H1 (cell line): ENCODE data around the gene CES3. TPM values are rescaled to one million over a fixed set of nuclear protein-coding genes. Genes with fewer than 3 reads are reported as not detected.

ENCODE experiments used
- CTCF ChIA-PET: fragments of 300-600 bp; sonication (Branson Sonifier 250); formaldehyde crosslinking; loops from one replicate; lab custom pipeline; 2021; ENCODE audit not compliant: partially characterized antibody; lab: Charles Lee
- POLR2A ChIA-PET: fragments of 300-600 bp; sonication (Branson Sonifier 250); formaldehyde crosslinking; loops from one replicate; lab custom pipeline; 2021; ENCODE audit warnings: inconsistent platforms; ENCODE audit not compliant: partially characterized antibody; lab: Charles Lee
- DNase-seq, 2 experiments: peaks; one replicate each; pipeline versions ENCODE4 v3.0.0 to v3.0.0-alpha.2; 2010 to 2022; ENCODE audit warnings: low spot score in 2 of 2, low read depth in 1 of 2, mixed read lengths in 1 of 2
- FAIRE-seq: peaks from 2 replicates; lab custom pipeline; 2011; peaks lifted over from hg19 to GRCh38; lab: Jason Lieb, UNC
- H2AFZ ChIP-seq: 2 replicates; pipeline ENCODE4 v1.8.1; 2012; ENCODE audit warnings: low read length, inconsistent platforms
- H2AK5ac ChIP-seq: 2 replicates; pipeline ENCODE4 v1.6.1; 2013; ENCODE audit warnings: low read depth, low read length
- H2BK120ac ChIP-seq: replicated peaks from 2 replicates; pipeline ENCODE3; 2013; ENCODE audit warnings: low read depth, low read length, inconsistent platforms
- H2BK12ac ChIP-seq: 2 replicates; pipeline ENCODE4 v1.6.1; 2013; ENCODE audit warnings: low read depth, low read length
- H2BK15ac ChIP-seq: 2 replicates; pipeline ENCODE4 v1.6.1; 2013; ENCODE audit warnings: low read length
- H2BK20ac ChIP-seq: 2 replicates; pipeline ENCODE4 v1.6.1; 2013; ENCODE audit warnings: low read length
- H2BK5ac ChIP-seq: 2 replicates; pipeline ENCODE4 v1.6.1; 2013; ENCODE audit warnings: low read depth, low read length
- H3K14ac ChIP-seq: 2 replicates; pipeline ENCODE4 v1.6.1; 2013; ENCODE audit warnings: inconsistent platforms; ENCODE audit not compliant: insufficient read length
- H3K18ac ChIP-seq: 2 replicates; pipeline ENCODE4 v1.6.1; 2013; ENCODE audit warnings: low read length; ENCODE audit errors: extremely low read depth
- H3K23ac ChIP-seq: 2 replicates; pipeline ENCODE4 v1.6.1; 2013; ENCODE audit warnings: inconsistent platforms; ENCODE audit not compliant: insufficient read length
- H3K23me2 ChIP-seq: 2 replicates; pipeline ENCODE4 v1.6.1; 2013; ENCODE audit warnings: low read depth, low read length
- H3K27ac ChIP-seq: 2 replicates; pipeline ENCODE4 v1.6.1; 2011; ENCODE audit warnings: low read depth, low read length, inconsistent platforms
- H3K27me3 ChIP-seq, 4 experiments: replicated peaks in 1 of 4; 1 replicate in 1 of 4; 2 replicates in 3 of 4; pipeline versions ENCODE4 v1.6.1 to v1.8.1; 2011 to 2013; ENCODE audit warnings: low read length in 3 of 4, mild to moderate bottlenecking in 3 of 4, inconsistent platforms in 2 of 4, mixed read lengths in 2 of 4, moderate library complexity in 1 of 4; ENCODE audit not compliant: control insufficient read depth in 3 of 4, insufficient read depth in 3 of 4; ENCODE audit errors: extremely low read depth in 1 of 4
- H3K36me3 ChIP-seq, 4 experiments: 2 replicates each; pipeline versions ENCODE4 v1.6.1 to v1.8.1; 2011 to 2013; ENCODE audit warnings: mild to moderate bottlenecking in 4 of 4, low read length in 3 of 4, moderate library complexity in 2 of 4, control low read depth in 1 of 4, inconsistent platforms in 1 of 4; ENCODE audit not compliant: insufficient read depth in 4 of 4, control insufficient read depth in 2 of 4
- H3K4ac ChIP-seq: replicated peaks from 2 replicates; pipeline ENCODE3; 2013; ENCODE audit warnings: low read length, low read depth, mixed read lengths, inconsistent platforms; ENCODE audit not compliant: insufficient read length
- H3K4me1 ChIP-seq, 4 experiments: replicated peaks in 1 of 4; 1 replicate in 1 of 4; 2 replicates in 3 of 4; pipeline versions ENCODE4 v1.6.1 to v1.8.1; 2011 to 2013; ENCODE audit warnings: low read length in 3 of 4, inconsistent platforms in 2 of 4, mixed read lengths in 1 of 4; ENCODE audit not compliant: insufficient read depth in 4 of 4, control insufficient read depth in 3 of 4
- H3K4me2 ChIP-seq, 2 experiments: 2 replicates each; pipeline versions ENCODE4 v1.6.1 to v1.8.1; 2011 to 2013; ENCODE audit warnings: low read depth in 2 of 2, low read length in 2 of 2, control low read depth in 1 of 2, inconsistent platforms in 1 of 2, mild to moderate bottlenecking in 1 of 2; ENCODE audit not compliant: insufficient read depth in 1 of 2
- H3K4me3 ChIP-seq, 4 experiments: fragments of 200-600, 300-600 bp in 1 of 4; sonication (generic), shearing (Covaris generic), sonication (Bioruptor Twin) in 1 of 4; 2 replicates each; pipeline versions ENCODE4 v1.5.1 to v1.8.1; 2011 to 2016; ENCODE audit warnings: low read length in 4 of 4, low read depth in 3 of 4, control low read depth in 2 of 4, inconsistent platforms in 2 of 4, mild to moderate bottlenecking in 2 of 4, mixed read lengths in 1 of 4, moderate library complexity in 1 of 4; ENCODE audit not compliant: insufficient read depth in 2 of 4; ENCODE audit errors: extremely low read depth in 1 of 4
- H3K56ac ChIP-seq: replicated peaks from 2 replicates; pipeline ENCODE3; 2013; ENCODE audit warnings: low read depth, mild to moderate bottlenecking, mixed read lengths, low read length, inconsistent platforms; ENCODE audit not compliant: insufficient read length
- H3K79me1 ChIP-seq: 2 replicates; pipeline ENCODE4 v1.6.1; 2013; ENCODE audit warnings: low read depth, low read length, control low read depth
- H3K79me2 ChIP-seq, 2 experiments: 2 replicates each; pipeline versions ENCODE4 v1.6.1 to v1.8.1; 2012 to 2013; ENCODE audit warnings: low read length in 2 of 2, mild to moderate bottlenecking in 2 of 2, inconsistent platforms in 1 of 2; ENCODE audit not compliant: insufficient read depth in 2 of 2, control insufficient read depth in 1 of 2
- H3K9ac ChIP-seq, 4 experiments: replicated peaks in 1 of 4; 1 replicate in 1 of 4; 2 replicates in 3 of 4; pipeline versions ENCODE4 v1.6.1 to v1.8.1; 2011 to 2013; ENCODE audit warnings: low read depth in 3 of 4, low read length in 3 of 4, control low read depth in 2 of 4, mild to moderate bottlenecking in 2 of 4, moderate library complexity in 2 of 4, inconsistent platforms in 1 of 4; ENCODE audit errors: extremely low read depth in 1 of 4
- H3K9me3 ChIP-seq, 2 experiments: 2 replicates each; pipeline versions ENCODE4 v1.6.1 to v1.8.1; 2012 to 2013; ENCODE audit warnings: mild to moderate bottlenecking in 2 of 2, moderate library complexity in 2 of 2, control low read depth in 1 of 2, inconsistent platforms in 1 of 2, low read depth in 1 of 2, low read length in 1 of 2, mixed read lengths in 1 of 2; ENCODE audit not compliant: insufficient read depth in 2 of 2
- H4K20me1 ChIP-seq, 2 experiments: replicated peaks in 1 of 2; 2 replicates each; pipeline versions ENCODE3 to v1.8.1; 2011 to 2013; ENCODE audit warnings: inconsistent platforms in 2 of 2, low read length in 2 of 2, mild to moderate bottlenecking in 1 of 2; ENCODE audit not compliant: insufficient read depth in 2 of 2, control insufficient read depth in 1 of 2
- H4K5ac ChIP-seq: 2 replicates; pipeline ENCODE4 v1.6.1; 2013; ENCODE audit warnings: low read length, low read depth, mixed read lengths, inconsistent platforms; ENCODE audit not compliant: insufficient read length
- H4K8ac ChIP-seq: 2 replicates; pipeline ENCODE4 v1.8.0; 2013; ENCODE audit warnings: mild to moderate bottlenecking, moderate library complexity, low read length, inconsistent platforms; ENCODE audit not compliant: insufficient read depth; ENCODE audit errors: extremely low read depth
- H4K91ac ChIP-seq: replicated peaks from 2 replicates; pipeline ENCODE3; 2013; ENCODE audit warnings: low read length, mixed read lengths, inconsistent platforms; ENCODE audit not compliant: insufficient read length
- BRCA1 ChIP-seq: IDR thresholded peaks from 2 replicates; pipeline ENCODE4 v1.6.1; 2012; ENCODE audit warnings: low read depth, low read length, improper control_type of control experiment
- CTCF ChIP-seq, 3 experiments: IDR thresholded peaks; 1 replicate in 2 of 3; 2 replicates in 1 of 3; pipeline versions ENCODE4 v1.5.1 to v1.6.1; 2011; ENCODE audit warnings: low read length in 3 of 3, mild to moderate bottlenecking in 3 of 3, inconsistent platforms in 2 of 3, low read depth in 1 of 3, moderate library complexity in 1 of 3; ENCODE audit not compliant: insufficient read depth in 1 of 3; ENCODE audit errors: control extremely low read depth in 1 of 3
- FOSL1 ChIP-seq: IDR thresholded peaks from 2 replicates; pipeline ENCODE4 v1.6.1; 2011; ENCODE audit warnings: mild to moderate bottlenecking, low read depth, low read length, moderate library complexity; ENCODE audit not compliant: insufficient read depth
- HDAC2 ChIP-seq, 2 experiments: fragments of 300-600 bp in 1 of 2; sonication (generic) in 1 of 2; IDR thresholded peaks; 2 replicates each; pipeline ENCODE4 v1.6.1; 2011 to 2012; ENCODE audit warnings: low read depth in 2 of 2, low read length in 2 of 2, mild to moderate bottlenecking in 2 of 2, moderate library complexity in 2 of 2, borderline replicate concordance in 1 of 2, inconsistent platforms in 1 of 2
- RAD21 ChIP-seq, 2 experiments: IDR thresholded peaks in 1 of 2; conservative IDR thresholded peaks in 1 of 2; 2 replicates each; pipeline ENCODE4 v1.6.1; 2011; ENCODE audit warnings: low read depth in 2 of 2, low read length in 2 of 2, improper control_type of control experiment in 1 of 2, inconsistent platforms in 1 of 2, mild to moderate bottlenecking in 1 of 2, moderate library complexity in 1 of 2
- RXRA ChIP-seq: IDR thresholded peaks from 2 replicates; pipeline ENCODE4 v1.6.1; 2011; ENCODE audit warnings: low read depth, mild to moderate bottlenecking, low read length, moderate library complexity; ENCODE audit not compliant: insufficient read depth
- TAF7 ChIP-seq: optimal IDR thresholded peaks from 2 replicates; pipeline ENCODE3; 2011; ENCODE audit warnings: low read depth, mild to moderate bottlenecking, inconsistent platforms, low read length, moderate library complexity, borderline replicate concordance
- WGBS, 2 experiments: shearing (Covaris generic) in 1 of 2; methylation state at CpG; one replicate each; pipeline versions ENCODE4 v1.1.6 to v1.1.7; 2013 to 2015; ENCODE audit warnings: low lambda C conversion rate in 2 of 2, mixed read lengths in 2 of 2, inconsistent platforms in 1 of 2, low coverage in 1 of 2, missing lambda C conversion rate in 1 of 2; ENCODE audit not compliant: insufficient replicate concordance in 2 of 2, insufficient coverage in 1 of 2, insufficient read length in 1 of 2; ENCODE audit errors: extremely low coverage in 1 of 2, missing lambda C conversion rate in 1 of 2; 5-methylcytosine and 5-hydroxymethylcytosine counted together
- polyA plus RNA-seq, 7 experiments: library from polyadenylated mRNA; depleted of rRNA in 3 of 7; stranded (reverse) in 5 of 7; unstranded in 2 of 7; fragments of >200 nt in 5 of 7; fragments of 200-250 nt in 2 of 7; gene quantifications; 1 replicate in 5 of 7; 2 replicates in 1 of 7; 4 replicates in 1 of 7; pipeline versions ENCODE4 v1.2.1 to v1.2.3, GENCODE V29; 2011 to 2013; ENCODE audit warnings: missing spikeins in 2 of 7, mixed read lengths in 2 of 7
- total RNA-seq: library from RNA; stranded (reverse); fragmentation: NEBNext Ultra II Directional; extraction: Animal tissue kit (Norgen Biotek cat#: 25700); gene quantifications from 2 replicates; pipeline ENCODE4 v1.2.1, GENCODE V29; 2021
- TF ChIP-seq, protein P1 (sequence below): IDR thresholded peaks from 2 replicates; pipeline ENCODE4 v1.6.1; 2012; ENCODE audit warnings: inconsistent platforms

Gene CES3
- total and polyA plus RNA-seq, 2 of the 8 experiments (the other 6 are each of a cell fraction or from before 2014, with no cell fraction given), result 1.6 to 2.2 TPM

GRCh38 chr16:66950971-66951790 lies 9.9 kb upstream of the CES3 start:
- TF ChIP-seq RXRA (no peak), FOSL1 (no peak), BRCA1 (no peak), TAF7 (no peak), HDAC2 (IDR thresholded peaks at IDR 0.05; ENCODE audit: borderline replicate concordance in 1 of 2, low read depth in 2 of 2, low read length in 2 of 2) (no peak), CTCF (IDR thresholded peaks at IDR 0.05; ENCODE audit: control extremely low read depth in 1 of 3, insufficient read depth in 1 of 3, low read depth in 1 of 3, low read length in 3 of 3) (no peak), RAD21 (IDR thresholded peaks at IDR 0.05 in 1 of 2, conservative IDR thresholded peaks at IDR 0.05 in 1 of 2; ENCODE audit: low read depth in 2 of 2, low read length in 2 of 2) (no peak)
- TF ChIP-seq, protein P1, sequence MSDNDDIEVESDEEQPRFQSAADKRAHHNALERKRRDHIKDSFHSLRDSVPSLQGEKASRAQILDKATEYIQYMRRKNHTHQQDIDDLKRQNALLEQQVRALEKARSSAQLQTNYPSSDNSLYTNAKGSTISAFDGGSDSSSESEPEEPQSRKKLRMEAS, result no peak
- H3K79me2 ChIP-seq, result no peaks in the 10 kb centered on the region
- CTCF ChIA-PET, result interaction anchor here (0.6 to 3.0 kb wide), 8 partner anchors 14 to 259 kb away, joined by 3 to 15 read pairs (median 4); partner anchors contain the start of gene ELMO3
- H3K4me3 ChIP-seq, result no peak overlapping the region
- no peak overlapping the region for H2BK5ac ChIP-seq
- peaks cover 10 to 34% (median 32%) of the 10 kb centered on the region in 4 experiments for H3K27me3 ChIP-seq
- no peak overlapping the region for H3K9ac ChIP-seq
- H3K4me1 ChIP-seq, result peaks cover 0 to 5% (median 1%) of the 10 kb centered on the region in 4 experiments; a peak in 2 of 7 replicates
- no peak overlapping the region for H2BK12ac ChIP-seq
- H4K20me1 ChIP-seq, result no peaks in the 10 kb centered on the region
- no peak for DNase-seq
- H3K18ac ChIP-seq, result no peak overlapping the region
- no peak overlapping the region for H3K56ac ChIP-seq
- H3K14ac ChIP-seq, result no peak overlapping the region
- H3K36me3 ChIP-seq, result no peaks in the 10 kb centered on the region
- no peak overlapping the region for H2AK5ac ChIP-seq
- no peak overlapping the region for H3K27ac ChIP-seq
- no peak overlapping the region for H4K5ac ChIP-seq
- no peak overlapping the region for H2BK15ac ChIP-seq
- no peak overlapping the region for H3K4me2 ChIP-seq
- no peak overlapping the region for H2AFZ ChIP-seq
- H3K9me3 ChIP-seq, result no peaks in the 10 kb centered on the region
- H2BK20ac ChIP-seq, result no peak overlapping the region
- no peak overlapping the region for H4K8ac ChIP-seq
- no peak overlapping the region for H3K23ac ChIP-seq
- POLR2A ChIA-PET, result no interaction called here
- H3K4ac ChIP-seq, result no peak overlapping the region
- no peak overlapping the region for H4K91ac ChIP-seq
- no peak overlapping the region for H2BK120ac ChIP-seq
- H3K23me2 ChIP-seq, result peaks cover 2% of the 10 kb centered on the region; the same call in 1 of the 2 replicates
- FAIRE-seq, result no peak
- WGBS, 2 experiments, result 87% methylated on average over 4 of the region's 4 CpGs; no CpG with 5 or more reads in 1 of the 2 experiments
- H3K79me1 ChIP-seq, result no peaks in the 10 kb centered on the region
